Prostate gland (tissue), 2 donors: ENCODE data around the gene IL17RD.

ENCODE experiments used
- POLR2A ChIP-seq: fragments of 450-650 bp; IDR thresholded peaks from one replicate; pipeline ENCODE4 v1.6.1; 2016; ENCODE audit warnings: antibody characterized with exemption, mild to moderate bottlenecking
- TF ChIP-seq, protein P1 (sequence below), 4 experiments: fragments of 200-600 bp in 2 of 4; fragments of 450-650 bp in 2 of 4; sonication (generic) in 2 of 4; IDR thresholded peaks; 1 replicate in 3 of 4; 2 replicates in 1 of 4; pipeline ENCODE4 v1.5.1; 2016 to 2019; ENCODE audit warnings: antibody characterized with exemption in 4 of 4, mild to moderate bottlenecking in 2 of 4, moderate library complexity in 2 of 4

DNA sequence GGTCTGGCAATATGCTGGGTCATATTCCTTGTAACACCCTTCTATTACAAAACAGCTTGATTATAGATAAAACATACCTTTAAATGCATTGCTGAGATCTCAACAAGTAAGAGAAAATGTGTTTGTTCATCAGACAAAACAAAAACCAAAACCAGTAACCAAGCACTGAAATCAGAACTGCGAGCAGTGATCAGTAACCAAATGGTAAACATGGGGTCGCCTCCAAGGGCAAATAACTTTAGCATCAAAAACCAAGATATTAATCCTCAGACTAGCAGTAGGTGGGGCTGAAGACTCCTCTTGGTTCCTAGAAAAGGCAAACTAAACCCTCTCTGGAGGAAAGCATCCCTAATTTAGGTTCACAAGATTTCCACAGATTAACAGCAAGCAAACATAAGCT is 41.3 kb upstream of the IL17RD start:
- no peak for TF ChIP-seq POLR2A
- TF ChIP-seq, protein P1, sequence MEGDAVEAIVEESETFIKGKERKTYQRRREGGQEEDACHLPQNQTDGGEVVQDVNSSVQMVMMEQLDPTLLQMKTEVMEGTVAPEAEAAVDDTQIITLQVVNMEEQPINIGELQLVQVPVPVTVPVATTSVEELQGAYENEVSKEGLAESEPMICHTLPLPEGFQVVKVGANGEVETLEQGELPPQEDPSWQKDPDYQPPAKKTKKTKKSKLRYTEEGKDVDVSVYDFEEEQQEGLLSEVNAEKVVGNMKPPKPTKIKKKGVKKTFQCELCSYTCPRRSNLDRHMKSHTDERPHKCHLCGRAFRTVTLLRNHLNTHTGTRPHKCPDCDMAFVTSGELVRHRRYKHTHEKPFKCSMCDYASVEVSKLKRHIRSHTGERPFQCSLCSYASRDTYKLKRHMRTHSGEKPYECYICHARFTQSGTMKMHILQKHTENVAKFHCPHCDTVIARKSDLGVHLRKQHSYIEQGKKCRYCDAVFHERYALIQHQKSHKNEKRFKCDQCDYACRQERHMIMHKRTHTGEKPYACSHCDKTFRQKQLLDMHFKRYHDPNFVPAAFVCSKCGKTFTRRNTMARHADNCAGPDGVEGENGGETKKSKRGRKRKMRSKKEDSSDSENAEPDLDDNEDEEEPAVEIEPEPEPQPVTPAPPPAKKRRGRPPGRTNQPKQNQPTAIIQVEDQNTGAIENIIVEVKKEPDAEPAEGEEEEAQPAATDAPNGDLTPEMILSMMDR (IDR thresholded peaks at IDR 0.05): no peak
